ENCODE measurements around the gene PPP1R2. TPM values are rescaled to one million over a fixed set of nuclear protein-coding genes. Genes with fewer than 3 reads are reported as not detected.
A peak's percentile ranks its signal among the peaks of the same experiment; 100 is the strongest.
"Not testable (repeated sequence)": the region's sequence is repeated elsewhere in the genome, so short reads cannot be mapped to it uniquely, and the experiment has no call there.

Gene PPP1R2
- 59.6 TPM for polyA plus RNA-seq (2013)

DNA sequence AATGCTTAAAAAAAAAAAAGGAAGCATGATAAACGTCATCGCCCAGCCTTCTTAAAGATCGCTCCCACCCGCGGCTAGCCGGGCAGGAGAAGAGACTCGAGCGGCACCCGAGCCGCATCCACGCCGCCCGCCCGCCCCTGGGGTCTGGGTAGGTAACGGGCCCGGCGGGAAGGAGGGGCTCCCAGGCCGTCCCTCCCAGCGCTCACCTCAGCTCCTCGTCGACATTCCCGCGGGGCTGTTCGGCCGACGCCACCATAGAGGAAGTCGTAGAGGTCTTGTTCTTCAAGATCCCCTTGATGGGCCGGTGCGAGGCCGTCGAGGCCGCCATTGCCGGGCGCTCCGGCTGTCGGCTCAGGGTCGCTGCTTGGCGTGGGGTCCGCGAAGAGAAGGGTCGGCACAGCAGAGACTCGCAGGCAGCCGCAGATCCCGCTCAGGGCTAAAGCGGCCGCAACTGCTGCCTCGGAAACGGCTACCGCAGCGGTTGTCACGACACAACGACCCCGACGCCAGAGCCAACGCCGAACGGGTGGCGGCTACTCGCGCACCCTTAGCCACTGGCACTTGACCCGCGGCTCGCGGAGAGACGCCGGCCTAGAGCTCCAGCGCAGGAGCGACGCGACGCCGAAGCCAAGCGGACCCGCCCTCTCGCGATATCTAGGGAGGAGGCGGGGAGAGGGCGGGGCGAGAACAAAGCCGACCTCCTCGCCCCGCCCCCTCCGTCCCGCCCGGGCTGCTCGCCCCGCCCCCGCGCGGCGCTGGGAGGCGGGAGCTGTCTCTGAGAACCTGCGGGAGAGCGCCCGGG is at the start of gene PPP1R2:
Gene PPP1R2 (minus strand): TSS at position 628 of the 802 bp plus-strand sequence. CDS start 300 bp downstream, at position 328.
- no peaks in the 10 kb centered on the region for H3K9me3 ChIP-seq (ENCODE audit: control extremely low read depth in 1 of 5, control insufficient read depth in 4 of 5, insufficient read depth in 2 of 5, low read depth in 1 of 5, low read length in 4 of 5)
- peak; percentile 84 to 88 (median 87) for DNase-seq
- peak within 1 kb of the TSS; percentile 56 to 93 for H3K27ac ChIP-seq (ENCODE audit: insufficient read depth in 1 of 2, low read depth in 1 of 2, low read length in 2 of 2, poor library complexity in 1 of 2, severe bottlenecking in 2 of 2)
- ChIA-PET POLR2A (interaction anchor here (0.5 to 1.2 kb wide), 5 partner anchors 13 to 390 kb away, joined by 3 to 4 read pairs (median 3); partner anchors contain the start of gene ACAP2), CTCF (interaction anchor here (0.8 to 2.9 kb wide), 3 partner anchors 20 to 272 kb away, joined by 3 to 11 read pairs (median 3); partner anchors contain the start of gene XXYLT1)
- WGBS (ENCODE audit: insufficient coverage): 0% methylated on average over 44 of the region's 95 CpGs
- peaks cover 0 to 2% (median 0%) of the 10 kb centered on the region in 4 experiments for H3K36me3 ChIP-seq (ENCODE audit: control insufficient read depth in 4 of 4, insufficient read depth in 4 of 4, low read length in 3 of 4)
- peak within 1 kb of the TSS; percentile 67 to 98 (median 84) for H3K4me3 ChIP-seq (ENCODE audit: control insufficient read depth in 1 of 7, extremely low read depth in 1 of 7, insufficient read depth in 4 of 7, low read depth in 2 of 7, low read length in 6 of 7)
- peaks cover 0 to 5% (median 3%) of the 10 kb centered on the region in 5 experiments for H3K27me3 ChIP-seq (replicated peaks in 2 of 5; ENCODE audit: control insufficient read depth in 4 of 5, insufficient read depth in 5 of 5, low read length in 4 of 5)
- peaks cover 22 to 63% (median 47%) of the 10 kb centered on the region in 4 experiments for H3K4me1 ChIP-seq (ENCODE audit: control extremely low read depth in 1 of 4, control insufficient read depth in 4 of 4, insufficient read depth in 4 of 4, low read length in 3 of 4)

DNA sequence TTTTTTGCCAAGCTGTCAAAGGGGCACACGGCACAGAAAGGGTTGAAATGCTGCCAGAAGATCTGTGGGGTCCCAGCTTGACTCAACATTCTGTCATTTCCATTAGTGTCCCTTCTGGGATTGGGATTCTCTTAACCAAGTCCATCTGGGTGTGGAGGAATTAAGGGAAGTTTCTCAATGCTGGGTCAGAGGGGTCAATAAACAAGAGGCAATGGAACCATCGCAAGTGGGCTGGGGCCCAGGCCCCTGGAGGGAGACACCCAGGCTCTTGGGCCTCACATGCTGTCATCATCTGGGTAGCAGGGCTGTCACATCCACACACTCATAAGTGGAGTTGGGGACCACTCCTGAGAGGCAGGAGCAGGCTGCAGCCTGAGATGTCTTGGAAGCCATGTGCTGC is 48.7 kb upstream of the PPP1R2 start:
- no peaks in the 10 kb centered on the region for H3K36me3 ChIP-seq (ENCODE audit: control insufficient read depth in 4 of 4, insufficient read depth in 4 of 4, low read length in 3 of 4)
- DNase-seq: no peak
- H3K4me3 ChIP-seq (ENCODE audit: control insufficient read depth in 1 of 7, extremely low read depth in 1 of 7, insufficient read depth in 4 of 7, low read depth in 2 of 7, low read length in 6 of 7): no peak overlapping the region
- 80% methylated on average over 1 of the region's 2 CpGs for WGBS (ENCODE audit: insufficient coverage)
- ChIA-PET POLR2A (no interaction called here), CTCF (no interaction called here)
- H3K27ac ChIP-seq (ENCODE audit: insufficient read depth in 1 of 2, low read depth in 1 of 2, low read length in 2 of 2, poor library complexity in 1 of 2, severe bottlenecking in 2 of 2): no peak overlapping the region
- no peaks in the 10 kb centered on the region for H3K27me3 ChIP-seq (replicated peaks in 2 of 5; ENCODE audit: control insufficient read depth in 4 of 5, insufficient read depth in 5 of 5, low read length in 4 of 5)
- H3K4me1 ChIP-seq (ENCODE audit: control extremely low read depth in 1 of 4, control insufficient read depth in 4 of 4, insufficient read depth in 4 of 4, low read length in 3 of 4): no peaks in the 10 kb centered on the region
- peaks cover 0 to 12% (median 6%) of the 10 kb centered on the region in 5 experiments for H3K9me3 ChIP-seq (ENCODE audit: control extremely low read depth in 1 of 5, control insufficient read depth in 4 of 5, insufficient read depth in 2 of 5, low read depth in 1 of 5, low read length in 4 of 5)

DNA sequence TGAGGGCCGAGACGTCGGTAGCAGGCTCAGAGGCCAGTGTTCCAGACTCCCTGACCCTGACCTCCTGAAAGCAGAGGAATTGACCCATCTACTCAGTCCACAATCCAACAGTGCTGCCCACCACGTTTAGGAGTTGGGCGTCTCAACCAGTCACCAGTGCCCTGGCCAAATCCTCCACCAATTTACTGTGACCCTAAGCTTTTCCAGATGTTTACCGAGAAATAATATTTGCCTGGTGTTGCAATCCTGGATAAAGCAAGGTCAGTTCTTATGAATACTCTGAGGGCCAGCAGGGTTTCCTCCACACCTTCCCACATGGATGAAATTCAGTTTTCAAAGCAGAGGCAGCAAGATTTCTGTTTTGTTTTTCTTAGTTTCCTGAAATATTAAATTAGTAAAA is 48.1 kb upstream of the PPP1R2 start:
- ChIA-PET POLR2A (no interaction called here), CTCF (no interaction called here)
- Histone ChIP-seq H3K4me1 (ENCODE audit: control extremely low read depth in 1 of 4, control insufficient read depth in 4 of 4, insufficient read depth in 4 of 4, low read length in 3 of 4) (no peaks in the 10 kb centered on the region), H3K4me3 (ENCODE audit: control insufficient read depth in 1 of 7, extremely low read depth in 1 of 7, insufficient read depth in 4 of 7, low read depth in 2 of 7, low read length in 6 of 7) (no peak overlapping the region), H3K27me3 (replicated peaks in 2 of 5; ENCODE audit: control insufficient read depth in 4 of 5, insufficient read depth in 5 of 5, low read length in 4 of 5) (no peaks in the 10 kb centered on the region), H3K9me3 (ENCODE audit: control extremely low read depth in 1 of 5, control insufficient read depth in 4 of 5, insufficient read depth in 2 of 5, low read depth in 1 of 5, low read length in 4 of 5) (peaks cover 0 to 12% (median 6%) of the 10 kb centered on the region in 5 experiments), H3K36me3 (ENCODE audit: control insufficient read depth in 4 of 4, insufficient read depth in 4 of 4, low read length in 3 of 4) (no peaks in the 10 kb centered on the region), H3K27ac (ENCODE audit: insufficient read depth in 1 of 2, low read depth in 1 of 2, low read length in 2 of 2, poor library complexity in 1 of 2, severe bottlenecking in 2 of 2) (no peak overlapping the region)
- 90% methylated on average over 6 of the region's 6 CpGs for WGBS (ENCODE audit: insufficient coverage)
- DNase-seq: no peak

DNA sequence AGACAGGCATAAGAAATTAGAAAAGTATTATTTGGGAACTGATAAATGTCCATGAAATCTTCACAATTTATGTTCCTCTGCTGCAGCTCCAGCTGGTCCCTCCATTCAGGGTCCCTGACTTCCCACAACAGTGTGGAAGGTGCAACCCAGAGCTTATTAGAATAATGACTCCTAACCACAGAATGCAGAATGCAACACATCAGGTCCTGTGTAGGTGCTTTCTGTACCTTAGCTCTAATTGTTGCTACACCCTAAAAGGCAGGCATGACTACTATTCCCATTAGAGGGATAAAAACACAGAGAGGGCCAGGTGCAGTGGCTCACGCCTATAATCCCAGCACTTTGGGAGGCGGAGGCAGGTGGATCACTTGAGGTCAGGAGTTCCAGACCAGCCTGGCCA is 47.3 kb upstream of the PPP1R2 start:
- H3K36me3 ChIP-seq (ENCODE audit: control insufficient read depth in 4 of 4, insufficient read depth in 4 of 4, low read length in 3 of 4); H3K4me3 ChIP-seq (ENCODE audit: control insufficient read depth in 1 of 7, extremely low read depth in 1 of 7, insufficient read depth in 4 of 7, low read depth in 2 of 7, low read length in 6 of 7); POLR2A ChIA-PET; H3K4me1 ChIP-seq (ENCODE audit: control extremely low read depth in 1 of 4, control insufficient read depth in 4 of 4, insufficient read depth in 4 of 4, low read length in 3 of 4); H3K27me3 ChIP-seq (replicated peaks in 2 of 5; ENCODE audit: control insufficient read depth in 4 of 5, insufficient read depth in 5 of 5, low read length in 4 of 5); H3K27ac ChIP-seq (ENCODE audit: insufficient read depth in 1 of 2, low read depth in 1 of 2, low read length in 2 of 2, poor library complexity in 1 of 2, severe bottlenecking in 2 of 2); CTCF ChIA-PET; DNase-seq: not testable (repeated sequence)
- 100% methylated on average over 2 of the region's 2 CpGs for WGBS (ENCODE audit: insufficient coverage)
- peaks cover 0 to 12% (median 6%) of the 10 kb centered on the region in 5 experiments for H3K9me3 ChIP-seq (ENCODE audit: control extremely low read depth in 1 of 5, control insufficient read depth in 4 of 5, insufficient read depth in 2 of 5, low read depth in 1 of 5, low read length in 4 of 5)

DNA sequence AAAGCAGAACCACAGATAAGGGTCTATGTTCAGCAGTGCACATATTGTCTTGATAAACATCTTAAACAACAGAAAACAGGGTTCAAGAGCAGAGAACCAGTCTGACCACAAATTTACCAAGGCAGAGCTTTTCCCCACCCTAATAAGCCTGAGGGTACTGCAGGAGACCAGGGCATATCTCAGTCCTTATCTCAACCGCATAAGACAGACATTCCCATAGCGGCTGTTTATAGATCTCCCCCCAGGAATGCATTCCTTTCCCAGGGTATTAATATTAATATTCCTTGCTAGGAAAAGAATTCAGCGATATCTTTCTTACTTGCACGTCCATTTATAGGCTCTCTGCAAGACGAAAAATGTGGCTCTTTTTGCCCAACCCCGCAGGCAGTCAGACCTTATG is 46.7 kb upstream of the PPP1R2 start:
- H3K27ac ChIP-seq (ENCODE audit: insufficient read depth in 1 of 2, low read depth in 1 of 2, low read length in 2 of 2, poor library complexity in 1 of 2, severe bottlenecking in 2 of 2); DNase-seq; H3K4me3 ChIP-seq (ENCODE audit: control insufficient read depth in 1 of 7, extremely low read depth in 1 of 7, insufficient read depth in 4 of 7, low read depth in 2 of 7, low read length in 6 of 7); CTCF ChIA-PET; POLR2A ChIA-PET; H3K36me3 ChIP-seq (ENCODE audit: control insufficient read depth in 4 of 4, insufficient read depth in 4 of 4, low read length in 3 of 4); H3K4me1 ChIP-seq (ENCODE audit: control extremely low read depth in 1 of 4, control insufficient read depth in 4 of 4, insufficient read depth in 4 of 4, low read length in 3 of 4); H3K27me3 ChIP-seq (replicated peaks in 2 of 5; ENCODE audit: control insufficient read depth in 4 of 5, insufficient read depth in 5 of 5, low read length in 4 of 5): not testable (repeated sequence)
- WGBS (ENCODE audit: insufficient coverage): 98% methylated on average over 4 of the region's 6 CpGs
- peaks cover 0 to 12% (median 6%) of the 10 kb centered on the region in 5 experiments for H3K9me3 ChIP-seq (ENCODE audit: control extremely low read depth in 1 of 5, control insufficient read depth in 4 of 5, insufficient read depth in 2 of 5, low read depth in 1 of 5, low read length in 4 of 5)

DNA sequence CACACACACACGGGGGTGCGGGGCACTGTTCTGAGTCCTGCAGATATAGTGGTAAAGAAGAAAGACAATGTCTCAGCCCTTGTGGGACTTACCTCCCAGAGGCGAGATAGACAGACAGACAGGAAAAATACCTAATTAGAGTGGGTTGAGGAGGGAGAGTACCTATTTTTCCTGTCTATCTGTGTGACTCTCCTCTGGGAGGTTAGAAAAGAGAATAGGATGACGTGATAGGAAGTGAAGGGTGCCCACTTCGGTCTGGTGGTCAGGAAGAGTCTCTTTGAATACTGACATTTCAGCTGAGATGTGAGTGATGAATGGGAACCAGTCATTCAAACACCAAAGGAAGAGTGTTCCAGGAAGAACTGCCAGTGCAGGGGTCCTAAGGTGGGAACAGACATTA is 44.7 kb upstream of the PPP1R2 start:
- 96% methylated on average over 3 of the region's 5 CpGs for WGBS (ENCODE audit: insufficient coverage)
- H3K36me3 ChIP-seq (ENCODE audit: control insufficient read depth in 4 of 4, insufficient read depth in 4 of 4, low read length in 3 of 4): no peaks in the 10 kb centered on the region
- no peak overlapping the region for H3K27ac ChIP-seq (ENCODE audit: insufficient read depth in 1 of 2, low read depth in 1 of 2, low read length in 2 of 2, poor library complexity in 1 of 2, severe bottlenecking in 2 of 2)
- POLR2A ChIA-PET: no interaction called here
- CTCF ChIA-PET: no interaction called here
- peaks cover 0 to 12% (median 6%) of the 10 kb centered on the region in 5 experiments for H3K9me3 ChIP-seq (ENCODE audit: control extremely low read depth in 1 of 5, control insufficient read depth in 4 of 5, insufficient read depth in 2 of 5, low read depth in 1 of 5, low read length in 4 of 5)
- H3K4me3 ChIP-seq (ENCODE audit: control insufficient read depth in 1 of 7, extremely low read depth in 1 of 7, insufficient read depth in 4 of 7, low read depth in 2 of 7, low read length in 6 of 7): no peak overlapping the region
- no peaks in the 10 kb centered on the region for H3K27me3 ChIP-seq (replicated peaks in 2 of 5; ENCODE audit: control insufficient read depth in 4 of 5, insufficient read depth in 5 of 5, low read length in 4 of 5)
- no peak for DNase-seq
- H3K4me1 ChIP-seq (ENCODE audit: control extremely low read depth in 1 of 4, control insufficient read depth in 4 of 4, insufficient read depth in 4 of 4, low read length in 3 of 4): no peaks in the 10 kb centered on the region

DNA sequence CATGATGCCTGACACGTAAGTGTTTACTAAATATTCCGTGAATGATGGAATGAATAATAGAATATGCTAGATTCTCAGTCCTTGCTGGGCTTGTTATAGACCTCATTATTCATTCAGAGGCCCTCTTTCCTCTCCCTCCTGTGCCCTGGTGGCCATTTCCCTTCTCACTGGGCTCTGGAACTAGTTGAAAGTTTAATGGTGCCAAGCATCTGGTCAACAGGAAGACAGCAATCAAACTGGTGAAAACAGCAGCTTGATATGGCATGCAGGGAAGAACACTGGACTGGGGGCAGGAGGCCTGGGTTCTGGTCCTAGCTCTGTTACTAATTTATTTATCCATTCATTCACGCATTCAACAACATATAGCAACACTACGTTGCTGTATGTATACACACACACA is 44.3 kb upstream of the PPP1R2 start:
- WGBS (ENCODE audit: insufficient coverage): no CpG with 5 or more reads among the region's 4 CpGs
- CTCF ChIA-PET: no interaction called here
- Histone ChIP-seq H3K27me3 (replicated peaks in 2 of 5; ENCODE audit: control insufficient read depth in 4 of 5, insufficient read depth in 5 of 5, low read length in 4 of 5) (no peaks in the 10 kb centered on the region), H3K4me3 (ENCODE audit: control insufficient read depth in 1 of 7, extremely low read depth in 1 of 7, insufficient read depth in 4 of 7, low read depth in 2 of 7, low read length in 6 of 7) (no peak overlapping the region), H3K4me1 (ENCODE audit: control extremely low read depth in 1 of 4, control insufficient read depth in 4 of 4, insufficient read depth in 4 of 4, low read length in 3 of 4) (no peaks in the 10 kb centered on the region), H3K36me3 (ENCODE audit: control insufficient read depth in 4 of 4, insufficient read depth in 4 of 4, low read length in 3 of 4) (no peaks in the 10 kb centered on the region), H3K27ac (ENCODE audit: insufficient read depth in 1 of 2, low read depth in 1 of 2, low read length in 2 of 2, poor library complexity in 1 of 2, severe bottlenecking in 2 of 2) (no peak overlapping the region), H3K9me3 (ENCODE audit: control extremely low read depth in 1 of 5, control insufficient read depth in 4 of 5, insufficient read depth in 2 of 5, low read depth in 1 of 5, low read length in 4 of 5) (peaks cover 0 to 12% (median 6%) of the 10 kb centered on the region in 5 experiments)
- POLR2A ChIA-PET: no interaction called here
- DNase-seq: no peak
